T-helper 17 cell (primary cell): ENCODE measurements around the gene RNF208. TPM values are rescaled to one million over a fixed set of nuclear protein-coding genes. Genes with fewer than 3 reads are reported as not detected.

ENCODE experiments used
- ATAC-seq: fragments of 150-1000 bp; cut with Tn5 transposase; 2 replicates; pipeline ENCODE4 v1.10.0; 2021; ENCODE audit warnings: mild to moderate bottlenecking, moderate library complexity
- DNase-seq, 3 donors: peaks; one replicate each; pipeline versions ENCODE4 v3.0.0 to v3.0.0-alpha.2; 2020 to 2021
- H3K9me3 ChIP-seq: one replicate; pipeline ENCODE4 v1.7.0; 2013; ENCODE audit warnings: low read length, mild to moderate bottlenecking; ENCODE audit not compliant: control insufficient read depth, poor library complexity, severe bottlenecking
- H3K27ac Mint-ChIP-seq: one replicate; pipeline ENCODE4 v1.8.0; 2022; ENCODE audit warnings: mild to moderate bottlenecking, moderate library complexity, mixed read lengths
- H3K27me3 Mint-ChIP-seq: one replicate; pipeline ENCODE4 v1.8.0; 2022; ENCODE audit warnings: mixed read lengths
- H3K36me3 Mint-ChIP-seq: one replicate; pipeline ENCODE4 v1.8.0; 2022; ENCODE audit warnings: low read depth, mixed read lengths
- H3K4me1 Mint-ChIP-seq: one replicate; pipeline ENCODE4 v1.8.0; 2022; ENCODE audit warnings: mild to moderate bottlenecking, mixed read lengths
- H3K4me3 Mint-ChIP-seq: one replicate; pipeline ENCODE4 v1.8.0; 2022; ENCODE audit warnings: mild to moderate bottlenecking, moderate library complexity, mixed read lengths
- total RNA-seq, 4 donors: library from RNA in 2 of 4; stranded (reverse) in 2 of 4; gene quantifications; one replicate each; pipeline ENCODE4 v1.2.3 and lab custom pipeline; 2022 to 2026

RNF208 gene
- total RNA-seq, 2 donors from 2014 or later, result 1.2 to 5.3 TPM

DNA sequence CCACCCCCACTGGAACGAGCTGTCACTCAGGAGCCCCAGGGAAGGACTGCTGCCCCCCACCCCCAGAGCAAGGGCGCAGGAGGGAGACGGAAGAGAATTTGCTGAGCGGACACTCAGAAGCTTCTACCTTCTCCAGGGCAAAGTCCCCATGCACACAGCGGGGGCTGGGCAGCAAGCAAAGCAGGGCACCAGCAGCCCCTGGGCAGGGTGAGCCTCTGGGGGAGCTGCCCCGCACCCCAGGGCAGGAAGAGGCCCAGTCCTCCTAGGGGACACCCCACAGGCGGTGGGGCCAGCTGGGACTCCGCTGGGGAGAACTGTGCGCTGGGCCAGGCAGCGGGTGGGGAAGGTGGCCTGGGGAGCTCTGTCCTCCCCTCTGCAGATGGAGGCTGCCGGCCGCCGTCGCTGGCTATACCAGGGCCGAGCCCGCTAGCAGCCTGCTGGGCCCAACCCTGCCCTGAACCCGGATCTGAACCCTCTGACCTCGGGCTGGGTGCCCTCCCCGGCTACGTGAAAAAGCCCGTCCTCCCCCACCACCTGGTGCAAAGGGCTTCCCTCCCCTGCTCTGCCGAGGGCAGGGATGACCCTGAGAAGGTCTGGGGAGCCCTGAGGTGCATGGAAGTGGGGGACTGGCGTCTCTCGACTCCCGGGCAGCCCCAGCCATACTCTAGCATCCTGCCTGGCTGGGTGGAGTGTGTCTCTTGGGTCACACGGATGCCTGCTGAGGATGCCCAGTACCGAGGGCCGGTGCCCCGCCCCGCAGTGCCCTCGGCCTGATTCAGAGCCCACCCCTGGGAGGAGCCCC lies 8.1 kb upstream of the RNF208 start:
- no peak for ATAC-seq
- H3K9me3 ChIP-seq, result no peaks in the 10 kb centered on the region
- Mint-ChIP-seq H3K4me3 (no peak overlapping the region), H3K4me1 (peaks cover 4% of the 10 kb centered on the region), H3K27me3 (peaks cover 12% of the 10 kb centered on the region), H3K36me3 (peaks cover 2% of the 10 kb centered on the region), H3K27ac (no peak overlapping the region)
- DNase-seq, result no peak

DNA sequence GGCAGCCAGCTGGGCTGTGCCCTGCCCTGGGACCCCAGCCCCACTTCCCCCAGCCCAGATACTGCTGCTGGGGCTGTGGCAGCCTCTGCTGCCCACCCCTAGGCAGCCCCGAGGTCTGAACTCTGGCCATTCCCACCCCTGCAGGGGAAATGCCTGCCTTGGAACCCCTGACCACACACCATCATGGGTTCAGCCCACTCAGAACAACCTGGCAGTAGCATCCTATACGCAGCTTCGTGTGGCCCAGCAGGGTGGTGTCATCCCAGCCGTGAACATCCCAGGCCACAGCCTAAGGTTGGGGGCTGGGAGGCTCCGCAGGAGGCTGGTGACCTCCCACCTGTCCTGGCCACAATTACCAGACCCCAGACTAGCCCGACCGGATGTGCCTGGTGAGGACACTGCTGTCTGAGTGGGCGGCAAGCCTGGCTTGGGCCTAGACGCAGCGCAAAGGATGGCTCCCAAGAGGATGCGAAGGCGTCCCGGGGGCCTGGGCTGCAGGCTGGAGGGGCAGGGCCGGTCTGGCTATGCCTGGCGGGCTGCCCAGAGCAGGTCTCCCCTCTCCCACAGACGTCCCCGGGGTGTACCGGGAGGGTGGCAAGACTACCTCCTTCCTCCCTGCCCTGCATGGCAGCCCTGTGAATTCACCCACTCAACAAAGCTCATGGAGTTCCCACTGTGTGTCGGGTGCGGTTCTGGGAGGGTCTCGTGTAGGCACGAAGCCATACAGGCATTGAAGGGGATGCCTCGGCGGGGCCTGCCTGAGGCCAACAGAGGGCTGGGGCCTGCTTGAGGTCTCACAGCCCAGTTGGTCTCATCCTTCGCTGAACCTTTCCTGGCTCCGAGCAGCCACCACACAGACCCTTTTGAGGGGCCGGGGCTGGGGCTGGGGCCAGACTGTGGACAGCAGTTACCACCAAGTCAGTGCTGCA lies 7.2 kb upstream of the RNF208 start:
- Mint-ChIP-seq H3K27ac (no peak overlapping the region), H3K4me1 (peaks cover 4% of the 10 kb centered on the region), H3K4me3 (no peak overlapping the region), H3K36me3 (peaks cover 2% of the 10 kb centered on the region), H3K27me3 (peaks cover 6% of the 10 kb centered on the region)
- DNase-seq, result no peak
- no peaks in the 10 kb centered on the region for H3K9me3 ChIP-seq
- no peak for ATAC-seq

GRCh38 chr9:137228506-137228967 lies 6.5 kb upstream of the RNF208 start:
- no peak for ATAC-seq
- no peak for DNase-seq
- Mint-ChIP-seq H3K4me3 (no peak overlapping the region), H3K27me3 (peaks cover 6% of the 10 kb centered on the region), H3K27ac (no peak overlapping the region), H3K36me3 (peaks cover 2% of the 10 kb centered on the region), H3K4me1 (peaks cover 4% of the 10 kb centered on the region)
- no peaks in the 10 kb centered on the region for H3K9me3 ChIP-seq

GRCh38 chr9:137227853-137228505 lies 5.9 kb upstream of the RNF208 start:
- Mint-ChIP-seq H3K4me3 (no peak overlapping the region), H3K36me3 (peaks cover 2% of the 10 kb centered on the region), H3K27me3 (peaks cover 6% of the 10 kb centered on the region), H3K4me1 (peaks cover 4% of the 10 kb centered on the region), H3K27ac (no peak overlapping the region)
- no peak for ATAC-seq
- no peaks in the 10 kb centered on the region for H3K9me3 ChIP-seq
- no peak for DNase-seq

DNA sequence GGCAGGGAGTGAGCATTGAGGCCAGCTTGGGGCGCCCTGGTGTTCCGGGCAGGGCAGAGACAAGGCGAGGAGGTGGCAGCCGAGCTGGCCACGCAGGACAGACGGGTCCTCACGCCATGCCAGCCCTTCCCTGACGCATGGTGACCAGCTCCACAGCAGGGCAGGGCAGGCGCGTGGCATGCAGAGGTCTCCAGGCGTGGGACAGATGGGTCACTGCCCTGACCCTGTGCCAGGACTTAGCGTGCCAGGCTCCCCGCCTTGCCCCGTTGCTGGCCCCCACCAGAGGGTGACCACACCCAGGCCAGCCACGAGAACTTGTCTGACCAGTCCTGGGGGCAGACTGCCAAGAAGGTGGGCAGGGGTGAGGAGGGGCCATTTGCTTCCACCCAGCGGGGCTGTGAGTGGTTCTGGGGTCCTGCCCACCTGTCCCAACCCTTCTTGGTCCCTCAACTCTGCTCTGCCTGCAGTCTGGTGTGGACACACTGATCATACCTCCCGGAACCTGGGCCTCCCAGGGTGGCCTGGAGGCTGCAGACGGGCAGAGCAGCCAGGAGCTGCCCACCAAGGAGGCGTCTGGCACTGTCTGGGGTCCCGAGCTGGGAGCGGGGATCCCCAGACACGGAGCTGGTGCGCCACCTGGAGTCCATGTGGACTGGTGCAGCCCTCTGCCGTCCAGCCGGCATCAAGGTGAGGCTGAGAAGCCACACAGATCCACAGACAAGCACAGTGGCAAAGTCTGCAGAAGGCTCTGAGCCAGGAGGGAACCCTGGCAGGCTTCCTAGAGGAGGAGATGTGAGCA lies 5.2 kb upstream of the RNF208 start, which contains the start of gene RNF224:
Gene RNF224 (plus strand): TSS at position 449 of the 799 bp plus-strand sequence. CDS start 834 bp downstream, outside the sequence.
- Mint-ChIP-seq H3K4me1 (peaks cover 6% of the 10 kb centered on the region), H3K4me3 (no peak within 1 kb of the TSS), H3K27ac (no peak within 1 kb of the TSS), H3K36me3 (peaks cover 2% of the 10 kb centered on the region), H3K27me3 (peaks cover 6% of the 10 kb centered on the region)
- ATAC-seq, result peak; percentile 43
- DNase-seq, result peak; percentile 67 to 75 (median 70)
- no peaks in the 10 kb centered on the region for H3K9me3 ChIP-seq

DNA sequence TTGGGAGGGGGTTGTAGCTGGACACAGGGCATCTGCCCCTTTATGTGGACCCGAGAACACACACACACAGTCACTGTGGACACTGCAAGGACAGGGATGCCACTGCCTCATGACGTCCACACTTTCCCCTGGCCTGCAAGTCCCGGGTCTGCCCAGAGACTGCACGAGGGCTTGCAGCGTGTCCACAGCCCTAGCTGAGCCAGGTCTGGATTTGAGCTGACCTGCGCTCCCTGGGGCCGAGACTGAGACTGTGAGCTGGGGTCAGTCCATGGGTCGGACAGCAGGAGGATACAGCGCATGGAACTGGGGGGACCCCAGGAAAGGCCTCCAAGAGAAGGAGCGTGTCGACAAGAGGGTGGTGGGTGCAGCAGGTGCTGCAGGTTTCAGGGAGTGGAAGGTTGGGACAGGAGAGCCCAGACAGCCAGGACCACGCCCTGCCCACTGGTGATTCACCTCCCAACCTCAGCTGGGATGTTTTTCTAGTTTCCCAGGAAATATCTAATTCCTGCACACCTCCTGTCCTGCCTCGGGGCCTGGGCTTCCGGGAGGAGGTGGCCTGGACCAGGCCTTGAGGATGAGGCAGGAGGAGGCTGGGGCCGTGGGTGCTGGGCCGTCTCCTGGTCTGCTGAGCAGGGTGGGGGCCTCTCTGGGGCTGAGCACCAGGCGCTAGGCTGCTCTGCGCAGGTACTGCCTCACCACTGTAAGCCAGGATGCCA lies 4.5 kb upstream of the RNF208 start:
- no peak for ATAC-seq
- Mint-ChIP-seq H3K36me3 (peaks cover 2% of the 10 kb centered on the region), H3K27me3 (peaks cover 6% of the 10 kb centered on the region), H3K4me3 (no peak overlapping the region), H3K27ac (no peak overlapping the region), H3K4me1 (peaks cover 6% of the 10 kb centered on the region)
- no peak for DNase-seq
- no peaks in the 10 kb centered on the region for H3K9me3 ChIP-seq

DNA sequence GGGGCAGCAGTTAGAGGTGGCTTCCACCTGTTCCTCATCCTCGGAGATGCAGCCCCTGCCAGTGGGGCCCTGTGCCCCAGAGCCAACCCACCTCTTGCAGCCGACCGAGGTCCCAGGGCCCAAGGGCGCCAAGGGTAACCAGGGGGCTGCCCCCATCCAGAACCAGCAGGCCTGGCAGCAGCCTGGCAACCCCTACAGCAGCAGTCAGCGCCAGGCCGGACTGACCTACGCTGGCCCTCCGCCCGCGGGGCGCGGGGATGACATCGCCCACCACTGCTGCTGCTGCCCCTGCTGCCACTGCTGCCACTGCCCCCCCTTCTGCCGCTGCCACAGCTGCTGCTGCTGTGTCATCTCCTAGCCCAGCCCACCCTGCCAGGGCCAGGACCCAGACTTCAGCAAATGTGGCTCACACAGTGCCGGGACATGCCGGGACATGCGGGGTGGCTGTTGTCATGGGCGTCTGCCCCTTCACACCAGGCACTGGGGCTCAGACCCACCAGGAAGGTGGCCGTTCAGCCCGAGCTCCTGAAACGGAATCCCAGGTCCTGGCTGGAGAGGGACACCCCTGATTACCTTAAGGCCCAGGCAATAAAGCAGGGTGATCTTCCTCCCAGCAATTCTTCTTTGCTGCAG lies 3.8 kb upstream of the RNF208 start:
- Mint-ChIP-seq H3K4me1 (peaks cover 6% of the 10 kb centered on the region), H3K27ac (no peak overlapping the region), H3K36me3 (peaks cover 2% of the 10 kb centered on the region), H3K27me3 (peaks cover 6% of the 10 kb centered on the region), H3K4me3 (no peak overlapping the region)
- ATAC-seq (no peak), DNase-seq (no peak)
- H3K9me3 ChIP-seq, result no peaks in the 10 kb centered on the region

DNA sequence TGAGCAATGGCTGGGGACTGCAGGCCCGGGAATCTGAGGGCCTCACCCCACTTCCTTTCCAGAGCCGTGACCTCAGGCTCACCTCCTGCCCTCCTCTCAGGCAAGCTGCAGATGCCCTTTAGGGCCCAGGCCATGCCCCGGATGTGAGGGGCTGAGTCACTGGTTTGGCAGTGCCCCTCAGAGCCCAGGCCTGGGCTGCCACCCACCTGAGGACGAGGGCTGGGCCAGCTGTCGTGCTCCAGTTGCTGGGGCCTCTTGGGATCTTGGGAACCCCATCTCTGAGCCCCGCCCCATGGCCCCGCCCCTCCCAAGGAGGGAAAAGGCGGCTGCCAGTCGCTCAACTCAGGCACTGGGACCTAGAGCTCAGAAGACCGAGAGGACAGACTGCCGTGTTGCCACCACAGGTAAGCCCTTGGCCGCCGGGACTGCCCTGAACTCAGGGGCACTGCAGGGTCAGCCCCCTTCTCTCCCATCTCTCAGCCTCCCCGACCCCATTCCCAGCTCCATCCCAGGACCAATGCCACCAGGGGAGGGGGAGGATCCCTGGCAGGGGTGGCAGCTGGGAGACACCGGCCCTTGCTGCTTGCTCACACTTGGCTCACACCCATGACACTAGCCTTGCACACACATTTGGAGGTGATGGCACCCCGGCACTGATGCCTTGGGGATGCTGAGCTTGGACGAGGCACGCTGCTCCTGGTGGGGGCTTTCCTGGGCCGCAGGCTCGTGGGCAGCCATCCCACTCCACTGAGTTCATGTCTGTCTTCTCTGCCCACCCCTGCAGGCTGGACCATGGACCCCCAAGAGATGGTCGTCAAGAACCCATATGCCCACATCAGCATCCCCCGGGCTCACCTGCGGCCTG lies 3.0 kb upstream of the RNF208 start, which contains the start of gene CYSRT1:
Gene CYSRT1 (plus strand): TSS at position 345 of the 865 bp plus-strand sequence. CDS start 448 bp downstream, at position 793.
- Mint-ChIP-seq H3K27me3 (peaks cover 6% of the 10 kb centered on the region), H3K36me3 (peaks cover 2% of the 10 kb centered on the region), H3K4me1 (peaks cover 6% of the 10 kb centered on the region), H3K27ac (peak within 1 kb of the TSS; percentile 16), H3K4me3 (peak within 1 kb of the TSS; percentile 82)
- H3K9me3 ChIP-seq, result no peaks in the 10 kb centered on the region
- no peak for ATAC-seq
- DNase-seq, result no peak

DNA sequence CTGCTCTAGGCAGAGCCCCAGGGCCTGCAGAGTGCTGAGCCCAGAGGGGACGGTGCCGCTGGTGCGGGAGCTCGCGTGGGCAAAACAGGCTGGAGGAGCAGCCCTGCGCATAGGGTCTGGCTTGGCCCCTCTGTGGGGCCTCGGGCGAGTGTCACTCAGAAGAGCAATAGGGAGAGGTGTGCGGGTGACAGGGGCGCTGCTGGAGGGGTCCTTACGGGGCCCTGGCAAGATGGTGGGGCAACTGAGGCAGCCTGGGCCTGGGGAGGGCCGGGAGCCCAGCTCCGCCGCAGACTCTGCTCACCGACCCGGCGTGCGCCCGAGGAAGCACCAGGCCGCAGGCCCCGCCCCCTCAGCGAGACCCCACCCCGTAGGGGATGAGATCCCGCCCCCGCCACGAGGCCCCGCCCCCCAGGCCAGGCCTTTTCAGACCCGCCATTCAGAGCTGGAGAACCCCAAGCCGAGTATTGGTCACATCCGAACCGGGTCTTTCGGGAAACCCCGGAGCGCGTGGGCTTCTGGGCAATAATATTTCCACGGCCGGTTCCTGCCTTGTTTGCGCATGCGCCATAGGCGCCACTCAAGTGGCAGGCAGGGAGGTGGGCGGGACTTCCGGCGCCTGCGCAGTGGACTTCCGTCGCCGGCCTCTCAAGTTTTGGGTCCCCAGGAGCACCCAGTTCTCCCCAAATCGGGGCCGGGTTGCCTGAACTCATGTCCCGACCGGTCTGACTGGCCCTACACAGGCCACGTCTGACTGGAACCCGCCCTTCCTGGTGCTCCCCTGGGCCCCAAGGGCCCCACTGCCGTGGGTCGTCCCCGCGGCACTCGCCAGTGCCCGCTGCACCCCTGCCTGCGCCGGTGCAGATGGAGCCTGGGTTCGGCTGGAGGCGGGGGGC lies 1.3 kb upstream of the RNF208 start:
- peaks cover 6% of the 10 kb centered on the region for H3K27me3 Mint-ChIP-seq

DNA sequence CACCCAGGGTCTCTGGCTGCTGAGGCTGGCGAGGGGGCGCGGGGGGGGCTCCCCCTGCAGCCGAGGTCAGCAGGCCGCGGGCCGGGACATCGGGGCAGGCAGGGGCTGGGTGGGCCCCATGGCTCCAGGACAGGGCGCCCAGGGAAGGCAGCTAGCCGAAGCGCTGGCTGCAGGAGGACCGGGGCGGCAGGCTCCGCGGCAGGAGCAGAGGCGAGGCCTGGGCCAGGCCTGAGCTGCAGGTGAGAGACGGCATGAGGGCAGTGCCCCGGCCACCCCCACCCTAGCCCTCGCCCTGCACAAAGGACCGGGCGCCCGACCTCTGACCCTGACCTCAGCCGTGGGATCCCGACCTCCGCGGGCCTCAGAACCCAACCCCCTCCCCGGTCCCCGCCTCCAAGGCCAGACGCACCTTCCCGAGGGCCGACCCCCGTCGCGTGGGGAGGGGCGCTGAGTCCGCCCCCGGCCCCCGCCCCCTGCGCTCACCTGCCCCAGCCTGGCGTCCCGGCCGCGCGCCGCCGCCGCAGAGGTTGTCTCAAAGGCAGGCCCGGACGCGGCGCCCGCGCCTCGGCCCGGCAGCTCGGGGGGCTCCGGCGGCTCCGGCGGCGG lies 431 bp downstream of the RNF208 start:
- no peaks in the 10 kb centered on the region for H3K27me3 Mint-ChIP-seq
- H3K4me3 Mint-ChIP-seq, result no peak overlapping the region
- no peak overlapping the region for H3K27ac Mint-ChIP-seq
- DNase-seq (no peak), ATAC-seq (no peak)
- no peaks in the 10 kb centered on the region for H3K9me3 ChIP-seq
- H3K36me3 Mint-ChIP-seq, result no peaks in the 10 kb centered on the region
- H3K4me1 Mint-ChIP-seq, result peaks cover 2% of the 10 kb centered on the region

More for the DNA sequence above, 1.3 kb upstream of the RNF208 start:
- H3K27ac Mint-ChIP-seq, result peak overlapping the region; percentile 16
- DNase-seq (peak; percentile 93 to 97 (median 95)), ATAC-seq (peak; percentile 95)
- H3K36me3 Mint-ChIP-seq, result peaks cover 2% of the 10 kb centered on the region
- peak overlapping the region; percentile 82 for H3K4me3 Mint-ChIP-seq
- no peaks in the 10 kb centered on the region for H3K9me3 ChIP-seq
- H3K4me1 Mint-ChIP-seq, result peaks cover 6% of the 10 kb centered on the region
